ENCODE data around the gene FBXO21. TPM values are rescaled to one million over a fixed set of nuclear protein-coding genes. Genes with fewer than 3 reads are reported as not detected.

Gene FBXO21
- total RNA-seq, 1 donor from 2014 or later = 35.4 TPM

- Histone ChIP-seq H3K9me3 (no peaks in the 10 kb centered on the region), H3K36me3 (peaks cover 100% of the 10 kb centered on the region), H3K4me3 (no peak overlapping the region), H3K4me1 (no peaks in the 10 kb centered on the region), H3K27ac (no peak overlapping the region), H3K27me3 (ENCODE audit: low read depth) (no peaks in the 10 kb centered on the region)
- ATAC-seq (no peak), DNase-seq (no peak)
- TF ChIP-seq, protein P1, sequence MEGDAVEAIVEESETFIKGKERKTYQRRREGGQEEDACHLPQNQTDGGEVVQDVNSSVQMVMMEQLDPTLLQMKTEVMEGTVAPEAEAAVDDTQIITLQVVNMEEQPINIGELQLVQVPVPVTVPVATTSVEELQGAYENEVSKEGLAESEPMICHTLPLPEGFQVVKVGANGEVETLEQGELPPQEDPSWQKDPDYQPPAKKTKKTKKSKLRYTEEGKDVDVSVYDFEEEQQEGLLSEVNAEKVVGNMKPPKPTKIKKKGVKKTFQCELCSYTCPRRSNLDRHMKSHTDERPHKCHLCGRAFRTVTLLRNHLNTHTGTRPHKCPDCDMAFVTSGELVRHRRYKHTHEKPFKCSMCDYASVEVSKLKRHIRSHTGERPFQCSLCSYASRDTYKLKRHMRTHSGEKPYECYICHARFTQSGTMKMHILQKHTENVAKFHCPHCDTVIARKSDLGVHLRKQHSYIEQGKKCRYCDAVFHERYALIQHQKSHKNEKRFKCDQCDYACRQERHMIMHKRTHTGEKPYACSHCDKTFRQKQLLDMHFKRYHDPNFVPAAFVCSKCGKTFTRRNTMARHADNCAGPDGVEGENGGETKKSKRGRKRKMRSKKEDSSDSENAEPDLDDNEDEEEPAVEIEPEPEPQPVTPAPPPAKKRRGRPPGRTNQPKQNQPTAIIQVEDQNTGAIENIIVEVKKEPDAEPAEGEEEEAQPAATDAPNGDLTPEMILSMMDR (IDR thresholded peaks at IDR 0.05) = no peak
- intact Hi-C loops (cut with DNase I) = no loop called here
These were observed 28.1 kb downstream of the FBXO21 start for GRCh38 chr12:117162167-117162539.

GRCh38 chr12:117161460-117162166 is 28.7 kb downstream of the FBXO21 start:
- no peak overlapping the region for H3K4me3 ChIP-seq
- intact Hi-C loops (cut with DNase I) = no loop called here
- TF ChIP-seq, protein P1 (IDR thresholded peaks at IDR 0.05) = no peak
- ATAC-seq (no peak), DNase-seq (no peak)
- H3K9me3 ChIP-seq = no peaks in the 10 kb centered on the region
- no peaks in the 10 kb centered on the region for H3K4me1 ChIP-seq
- H3K36me3 ChIP-seq = peaks cover 100% of the 10 kb centered on the region
- H3K27ac ChIP-seq = no peak overlapping the region
- no peaks in the 10 kb centered on the region for H3K27me3 ChIP-seq (ENCODE audit: low read depth)

DNA sequence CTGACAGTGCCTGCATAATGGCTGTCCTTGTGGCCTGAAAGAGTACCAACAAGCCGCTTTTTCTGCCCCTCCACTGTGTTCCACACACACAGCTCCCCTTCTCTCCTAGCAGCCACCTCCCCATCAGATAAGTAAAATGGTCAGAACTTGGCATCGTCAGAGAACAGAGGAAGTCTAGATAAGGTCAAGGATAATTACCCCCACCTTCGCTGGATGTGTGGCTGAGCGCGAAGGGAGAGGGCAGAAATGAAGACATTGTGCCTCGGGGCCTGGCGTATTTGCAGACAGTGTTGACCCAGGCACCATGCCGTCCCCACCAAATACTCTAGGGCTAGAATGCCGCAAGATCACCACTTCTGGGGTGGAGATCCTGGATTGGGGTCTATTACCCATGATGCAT is 30.6 kb downstream of the FBXO21 start:
- no peak overlapping the region for H3K27ac ChIP-seq
- H3K36me3 ChIP-seq = peaks cover 100% of the 10 kb centered on the region
- TF ChIP-seq, protein P1 (IDR thresholded peaks at IDR 0.05) = no peak
- ATAC-seq = no peak
- no peaks in the 10 kb centered on the region for H3K4me1 ChIP-seq
- DNase-seq = no peak
- no peaks in the 10 kb centered on the region for H3K27me3 ChIP-seq (ENCODE audit: low read depth)
- H3K4me3 ChIP-seq = no peak overlapping the region
- intact Hi-C loops (cut with DNase I) = no loop called here
- no peaks in the 10 kb centered on the region for H3K9me3 ChIP-seq

- TF ChIP-seq, protein P1 (IDR thresholded peaks at IDR 0.05) = no peak
- intact Hi-C loops (cut with DNase I) = no loop called here
- H3K36me3 ChIP-seq = peaks cover 100% of the 10 kb centered on the region
These were observed 31.2 kb downstream of the FBXO21 start for GRCh38 chr12:117158911-117159553.

GRCh38 chr12:117158096-117158495 is 32.2 kb downstream of the FBXO21 start:
- no peak for ATAC-seq
- Histone ChIP-seq H3K9me3 (no peaks in the 10 kb centered on the region), H3K36me3 (peaks cover 100% of the 10 kb centered on the region), H3K27me3 (ENCODE audit: low read depth) (no peaks in the 10 kb centered on the region), H3K4me1 (no peaks in the 10 kb centered on the region), H3K4me3 (no peak overlapping the region), H3K27ac (no peak overlapping the region)
- DNase-seq = no peak
- TF ChIP-seq, protein P1 (IDR thresholded peaks at IDR 0.05) = no peak
- intact Hi-C loops (cut with DNase I) = no loop called here

More at GRCh38 chr12:117158911-117159553, 31.2 kb downstream of the FBXO21 start:
- Histone ChIP-seq H3K27ac (no peak overlapping the region), H3K27me3 (ENCODE audit: low read depth) (no peaks in the 10 kb centered on the region), H3K4me1 (no peaks in the 10 kb centered on the region), H3K4me3 (no peak overlapping the region), H3K9me3 (no peaks in the 10 kb centered on the region)
- ATAC-seq (no peak), DNase-seq (no peak)

Measured in lower lobe of right lung (tissue), 2 donors.